ENCODE measurements around the gene CNGB1.

GRCh38 chr16:57948027-57948426 is 22.9 kb downstream of the CNGB1 start:
- TF ChIP-seq, protein P1, sequence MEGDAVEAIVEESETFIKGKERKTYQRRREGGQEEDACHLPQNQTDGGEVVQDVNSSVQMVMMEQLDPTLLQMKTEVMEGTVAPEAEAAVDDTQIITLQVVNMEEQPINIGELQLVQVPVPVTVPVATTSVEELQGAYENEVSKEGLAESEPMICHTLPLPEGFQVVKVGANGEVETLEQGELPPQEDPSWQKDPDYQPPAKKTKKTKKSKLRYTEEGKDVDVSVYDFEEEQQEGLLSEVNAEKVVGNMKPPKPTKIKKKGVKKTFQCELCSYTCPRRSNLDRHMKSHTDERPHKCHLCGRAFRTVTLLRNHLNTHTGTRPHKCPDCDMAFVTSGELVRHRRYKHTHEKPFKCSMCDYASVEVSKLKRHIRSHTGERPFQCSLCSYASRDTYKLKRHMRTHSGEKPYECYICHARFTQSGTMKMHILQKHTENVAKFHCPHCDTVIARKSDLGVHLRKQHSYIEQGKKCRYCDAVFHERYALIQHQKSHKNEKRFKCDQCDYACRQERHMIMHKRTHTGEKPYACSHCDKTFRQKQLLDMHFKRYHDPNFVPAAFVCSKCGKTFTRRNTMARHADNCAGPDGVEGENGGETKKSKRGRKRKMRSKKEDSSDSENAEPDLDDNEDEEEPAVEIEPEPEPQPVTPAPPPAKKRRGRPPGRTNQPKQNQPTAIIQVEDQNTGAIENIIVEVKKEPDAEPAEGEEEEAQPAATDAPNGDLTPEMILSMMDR (IDR thresholded peaks at IDR 0.05; ENCODE audit: low read depth, low read length, missing input control): no peak
- no peak for TF ChIP-seq RAD21 (IDR thresholded peaks at IDR 0.05)
- no peak for TF ChIP-seq TAF1 (conservative IDR thresholded peaks at IDR 0.05)
- no peak for TF ChIP-seq MAX (IDR thresholded peaks at IDR 0.05)
- no peak for TF ChIP-seq SP1 (IDR thresholded peaks at IDR 0.05)
- TF ChIP-seq JUND (IDR thresholded peaks at IDR 0.05): no peak
- TF ChIP-seq, protein P2, sequence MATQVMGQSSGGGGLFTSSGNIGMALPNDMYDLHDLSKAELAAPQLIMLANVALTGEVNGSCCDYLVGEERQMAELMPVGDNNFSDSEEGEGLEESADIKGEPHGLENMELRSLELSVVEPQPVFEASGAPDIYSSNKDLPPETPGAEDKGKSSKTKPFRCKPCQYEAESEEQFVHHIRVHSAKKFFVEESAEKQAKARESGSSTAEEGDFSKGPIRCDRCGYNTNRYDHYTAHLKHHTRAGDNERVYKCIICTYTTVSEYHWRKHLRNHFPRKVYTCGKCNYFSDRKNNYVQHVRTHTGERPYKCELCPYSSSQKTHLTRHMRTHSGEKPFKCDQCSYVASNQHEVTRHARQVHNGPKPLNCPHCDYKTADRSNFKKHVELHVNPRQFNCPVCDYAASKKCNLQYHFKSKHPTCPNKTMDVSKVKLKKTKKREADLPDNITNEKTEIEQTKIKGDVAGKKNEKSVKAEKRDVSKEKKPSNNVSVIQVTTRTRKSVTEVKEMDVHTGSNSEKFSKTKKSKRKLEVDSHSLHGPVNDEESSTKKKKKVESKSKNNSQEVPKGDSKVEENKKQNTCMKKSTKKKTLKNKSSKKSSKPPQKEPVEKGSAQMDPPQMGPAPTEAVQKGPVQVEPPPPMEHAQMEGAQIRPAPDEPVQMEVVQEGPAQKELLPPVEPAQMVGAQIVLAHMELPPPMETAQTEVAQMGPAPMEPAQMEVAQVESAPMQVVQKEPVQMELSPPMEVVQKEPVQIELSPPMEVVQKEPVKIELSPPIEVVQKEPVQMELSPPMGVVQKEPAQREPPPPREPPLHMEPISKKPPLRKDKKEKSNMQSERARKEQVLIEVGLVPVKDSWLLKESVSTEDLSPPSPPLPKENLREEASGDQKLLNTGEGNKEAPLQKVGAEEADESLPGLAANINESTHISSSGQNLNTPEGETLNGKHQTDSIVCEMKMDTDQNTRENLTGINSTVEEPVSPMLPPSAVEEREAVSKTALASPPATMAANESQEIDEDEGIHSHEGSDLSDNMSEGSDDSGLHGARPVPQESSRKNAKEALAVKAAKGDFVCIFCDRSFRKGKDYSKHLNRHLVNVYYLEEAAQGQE (IDR thresholded peaks at IDR 0.05): no peak
- TF ChIP-seq EGR1 (IDR thresholded peaks at IDR 0.05; ENCODE audit: low read depth in 2 of 2): no peak
- no peak for TF ChIP-seq FOXA1 (IDR thresholded peaks at IDR 0.05)
- no peak for TF ChIP-seq HNF4G (IDR thresholded peaks at IDR 0.05)
- TF ChIP-seq YY1 (IDR thresholded peaks at IDR 0.05): no peak
- TF ChIP-seq, protein P3, sequence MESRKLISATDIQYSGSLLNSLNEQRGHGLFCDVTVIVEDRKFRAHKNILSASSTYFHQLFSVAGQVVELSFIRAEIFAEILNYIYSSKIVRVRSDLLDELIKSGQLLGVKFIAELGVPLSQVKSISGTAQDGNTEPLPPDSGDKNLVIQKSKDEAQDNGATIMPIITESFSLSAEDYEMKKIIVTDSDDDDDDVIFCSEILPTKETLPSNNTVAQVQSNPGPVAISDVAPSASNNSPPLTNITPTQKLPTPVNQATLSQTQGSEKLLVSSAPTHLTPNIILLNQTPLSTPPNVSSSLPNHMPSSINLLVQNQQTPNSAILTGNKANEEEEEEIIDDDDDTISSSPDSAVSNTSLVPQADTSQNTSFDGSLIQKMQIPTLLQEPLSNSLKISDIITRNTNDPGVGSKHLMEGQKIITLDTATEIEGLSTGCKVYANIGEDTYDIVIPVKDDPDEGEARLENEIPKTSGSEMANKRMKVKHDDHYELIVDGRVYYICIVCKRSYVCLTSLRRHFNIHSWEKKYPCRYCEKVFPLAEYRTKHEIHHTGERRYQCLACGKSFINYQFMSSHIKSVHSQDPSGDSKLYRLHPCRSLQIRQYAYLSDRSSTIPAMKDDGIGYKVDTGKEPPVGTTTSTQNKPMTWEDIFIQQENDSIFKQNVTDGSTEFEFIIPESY (IDR thresholded peaks at IDR 0.05): no peak

Data from liver (tissue), 3 donors.